GM12878 (cell line): ENCODE data around the gene FGF19. TPM values are rescaled to one million over a fixed set of nuclear protein-coding genes. Genes with fewer than 3 reads are reported as not detected.

Experiments
- ATAC-seq: fragments of 200-7000 bp; cut with Tn5 transposase; 3 replicates; pipeline ENCODE4 v1.9.1; 2020; ENCODE audit warnings: mild to moderate bottlenecking, moderate library complexity
- BruUV-seq: library from RNA; stranded (reverse); fragments of 400-500 nt; replicated peaks from 2 replicates; lab custom pipeline; 2021; lab: Mats Ljungman, UMichigan
- CTCF ChIA-PET: fragments of 300-600 bp; sonication (Branson Sonifier 250); formaldehyde crosslinking; extraction: SDS; loops from one replicate; lab custom pipeline; 2021; ENCODE audit warnings: inconsistent platforms; lab: Yijun Ruan, JAX
- POLR2A ChIA-PET: fragments of 350-600 bp; formaldehyde crosslinking; extraction: SDS; loops from one replicate; lab custom pipeline; 2021; ENCODE audit warnings: inconsistent platforms; lab: Charles Lee
- RAD21 ChIA-PET: fragments of 300-600 bp; sonication (Branson Sonifier 250); formaldehyde crosslinking; loops from one replicate; lab custom pipeline; 2023; ENCODE audit warnings: antibody characterized with exemption; ENCODE audit not compliant: unreplicated experiment; lab: Charles Lee
- SMC1A ChIA-PET: fragments of 300-600 bp; sonication (Branson Sonifier 250); formaldehyde crosslinking; loops from one replicate; lab custom pipeline; 2023; ENCODE audit not compliant: unreplicated experiment, uncharacterized antibody; lab: Charles Lee
- DNase-seq: peaks from one replicate; pipeline ENCODE4 v3.0.0-alpha.2; 2011; ENCODE audit warnings: low read depth, low spot score
- FAIRE-seq: peaks from 3 replicates; lab custom pipeline; 2011; peaks lifted over from hg19 to GRCh38; lab: Jason Lieb, UNC
- H2AFZ ChIP-seq: 2 replicates; pipeline ENCODE4 v1.6.0; 2011; ENCODE audit warnings: low read depth, low read length, control low read depth; ENCODE audit not compliant: control insufficient read depth
- H3K27ac ChIP-seq: 2 replicates; pipeline ENCODE4 v1.5.1; 2011; ENCODE audit warnings: control low read depth; ENCODE audit not compliant: control insufficient read depth, insufficient read depth
- H3K27me3 ChIP-seq, 2 experiments: replicated peaks in 1 of 2; 2 replicates each; pipeline versions ENCODE4 v1.6.0 to v1.6.1; 2011; ENCODE audit warnings: low read length in 1 of 2; ENCODE audit not compliant: control insufficient read depth in 2 of 2, insufficient read depth in 2 of 2
- H3K36me3 ChIP-seq, 2 experiments: 2 replicates each; pipeline ENCODE4 v1.5.1; 2011; ENCODE audit warnings: low read length in 1 of 2; ENCODE audit not compliant: control insufficient read depth in 2 of 2, insufficient read depth in 2 of 2
- H3K4me1 ChIP-seq: 2 replicates; pipeline ENCODE4 v1.6.1; 2011; ENCODE audit warnings: mild to moderate bottlenecking, low read length, moderate library complexity, mixed read lengths; ENCODE audit not compliant: control insufficient read depth, insufficient read depth
- H3K4me2 ChIP-seq: 2 replicates; pipeline ENCODE4 v1.6.0; 2011; ENCODE audit warnings: control low read depth; ENCODE audit not compliant: control insufficient read depth, insufficient read depth
- H3K4me3 ChIP-seq: fragments of 200-600 bp; sonication (generic); 2 replicates; pipeline ENCODE4 v1.5.1; 2016
- H3K79me2 ChIP-seq: 2 replicates; pipeline ENCODE4 v1.6.0; 2011; ENCODE audit warnings: low read length; ENCODE audit not compliant: control insufficient read depth, insufficient read depth
- H3K9ac ChIP-seq: 2 replicates; pipeline ENCODE4 v1.8.0; 2011; ENCODE audit warnings: low read length, control low read depth, mixed read lengths; ENCODE audit not compliant: control insufficient read depth, insufficient read depth
- H3K9me3 ChIP-seq: replicated peaks from 3 replicates; pipeline ENCODE4 v1.5.1; 2011; ENCODE audit warnings: mild to moderate bottlenecking, low read length; ENCODE audit not compliant: control insufficient read depth, insufficient read depth
- H4K20me1 ChIP-seq: 2 replicates; pipeline ENCODE4 v1.6.0; 2011; ENCODE audit not compliant: control insufficient read depth, insufficient read depth
- BHLHE40 ChIP-seq, 2 experiments: fragments of 450-650 bp in 1 of 2; IDR thresholded peaks; 2 replicates each; pipeline ENCODE4 v1.6.1; 2011 to 2017; ENCODE audit warnings: low read depth in 2 of 2, borderline replicate concordance in 1 of 2, improper control_type of control experiment in 1 of 2, low read length in 1 of 2, mild to moderate bottlenecking in 1 of 2
- ETV6 ChIP-seq, 2 experiments: fragments of 450-650 bp in 1 of 2; IDR thresholded peaks in 1 of 2; conservative IDR thresholded peaks in 1 of 2; 2 replicates each; pipeline ENCODE4 v1.6.1; 2014; ENCODE audit warnings: antibody characterized with exemption in 1 of 2, borderline replicate concordance in 1 of 2, low read depth in 1 of 2, mild to moderate bottlenecking in 1 of 2, moderate library complexity in 1 of 2
- NBN ChIP-seq: fragments of 450-650 bp; IDR thresholded peaks from 2 replicates; pipeline ENCODE4 v1.6.1; 2016
- NFXL1 ChIP-seq: fragments of 450-650 bp; IDR thresholded peaks from 2 replicates; pipeline ENCODE4 v1.6.1; 2017; ENCODE audit warnings: antibody characterized with exemption, mild to moderate bottlenecking, borderline replicate concordance
- NFYB ChIP-seq: IDR thresholded peaks from 2 replicates; pipeline ENCODE4 v1.6.1; 2011; ENCODE audit warnings: low read depth, mild to moderate bottlenecking, low read length, improper control_type of control experiment, moderate library complexity; ENCODE audit not compliant: insufficient read depth
- RFX5 ChIP-seq: IDR thresholded peaks from 2 replicates; pipeline ENCODE4 v1.6.1; 2011; ENCODE audit warnings: low read depth, low read length, improper control_type of control experiment
- SREBF1 ChIP-seq: IDR thresholded peaks from 2 replicates; pipeline ENCODE4 v1.6.1; 2012; ENCODE audit warnings: mild to moderate bottlenecking, low read length
- WRNIP1 ChIP-seq: IDR thresholded peaks from 2 replicates; pipeline ENCODE4 v1.6.1; 2011; ENCODE audit warnings: low read depth, low read length, improper control_type of control experiment, borderline replicate concordance
- WGBS: methylation state at CpG from one replicate; pipeline ENCODE4 v1.1.6; 2016; ENCODE audit warnings: low lambda C conversion rate; ENCODE audit not compliant: insufficient replicate concordance, insufficient coverage; ENCODE audit errors: missing lambda C conversion rate; 5-methylcytosine and 5-hydroxymethylcytosine counted together
- in situ Hi-C: fragments of 300-500 bp; cut with MboI; formaldehyde crosslinking; loops from 9 replicates; pipeline ENCODE4 v1.14.3; 2018; ENCODE audit warnings: mixed read lengths
- intact Hi-C: fragments of 100-400 bp; cut with micrococcal nuclease; formaldehyde crosslinking; loops from one replicate; pipeline ENCODE4 v1.14.2; 2022; ENCODE audit not compliant: unreplicated experiment
- polyA plus RNA-seq, 11 experiments: library from polyadenylated mRNA; depleted of rRNA in 4 of 11; unstranded in 6 of 11; stranded (reverse) in 5 of 11; fragments of >200 nt; fragmentation: Nextera tagmentation in 4 of 11; fragmentation: Illumina TruSeq in 1 of 11; extraction: Ambion mirVana in 4 of 11; extraction: Trizol in 1 of 11; gene quantifications; 1 replicate in 1 of 11; 2 replicates in 10 of 11; pipeline versions ENCODE4 v1.2.1 to v1.2.3, GENCODE V29; 2011 to 2016; ENCODE audit warnings: inconsistent platforms in 2 of 11, missing spikeins in 2 of 11, low read depth in 1 of 11
- total RNA-seq, 4 experiments: library from RNA; depleted of rRNA in 3 of 4; stranded (reverse); fragments of >200 nt in 3 of 4; fragmentation: Illumina TruSeq in 1 of 4; extraction: Trizol in 1 of 4; gene quantifications; 2 replicates each; pipeline versions ENCODE4 v1.2.1 to v1.2.3, GENCODE V29; 2013 to 2021
- TF ChIP-seq, protein P1 (sequence below): IDR thresholded peaks from 2 replicates; pipeline ENCODE4 v1.6.1; 2011; ENCODE audit warnings: low read depth, mild to moderate bottlenecking, low read length, moderate library complexity, borderline replicate concordance; ENCODE audit errors: extremely low read depth
- TF ChIP-seq, protein P2 (sequence below): fragments of 450-650 bp; formaldehyde crosslinking; IDR thresholded peaks from 2 replicates; pipeline ENCODE4 v1.5.0; 2022; ENCODE audit warnings: mild to moderate bottlenecking, missing genetic modification characterization

Gene FGF19
- total and polyA plus RNA-seq, 10 of the 15 experiments (the other 5 are each of a cell fraction or from before 2014, with no cell fraction given), result 0.08 TPM; not detected in 9

- H3K4me2 ChIP-seq, result no peak overlapping the region
- no peak overlapping the region for H3K4me3 ChIP-seq
- POLR2A ChIA-PET, result no interaction called here
- TF ChIP-seq NFYB, result no peak
- TF ChIP-seq NBN, result no peak
- TF ChIP-seq, protein P1, sequence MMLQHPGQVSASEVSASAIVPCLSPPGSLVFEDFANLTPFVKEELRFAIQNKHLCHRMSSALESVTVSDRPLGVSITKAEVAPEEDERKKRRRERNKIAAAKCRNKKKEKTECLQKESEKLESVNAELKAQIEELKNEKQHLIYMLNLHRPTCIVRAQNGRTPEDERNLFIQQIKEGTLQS, result no peak
- no peak for TF ChIP-seq NFXL1
- TF ChIP-seq ETV6 (conservative IDR thresholded peaks at IDR 0.05 in 1 of 2, IDR thresholded peaks at IDR 0.05 in 1 of 2; ENCODE audit: borderline replicate concordance in 1 of 2, low read depth in 1 of 2), result no peak
- TF ChIP-seq WRNIP1, result no peak
- no peak for TF ChIP-seq SREBF1
- no peak for TF ChIP-seq RFX5
- no peak for TF ChIP-seq BHLHE40 (IDR thresholded peaks at IDR 0.05; ENCODE audit: borderline replicate concordance in 1 of 2, low read depth in 2 of 2, low read length in 1 of 2)
- TF ChIP-seq, protein P2, sequence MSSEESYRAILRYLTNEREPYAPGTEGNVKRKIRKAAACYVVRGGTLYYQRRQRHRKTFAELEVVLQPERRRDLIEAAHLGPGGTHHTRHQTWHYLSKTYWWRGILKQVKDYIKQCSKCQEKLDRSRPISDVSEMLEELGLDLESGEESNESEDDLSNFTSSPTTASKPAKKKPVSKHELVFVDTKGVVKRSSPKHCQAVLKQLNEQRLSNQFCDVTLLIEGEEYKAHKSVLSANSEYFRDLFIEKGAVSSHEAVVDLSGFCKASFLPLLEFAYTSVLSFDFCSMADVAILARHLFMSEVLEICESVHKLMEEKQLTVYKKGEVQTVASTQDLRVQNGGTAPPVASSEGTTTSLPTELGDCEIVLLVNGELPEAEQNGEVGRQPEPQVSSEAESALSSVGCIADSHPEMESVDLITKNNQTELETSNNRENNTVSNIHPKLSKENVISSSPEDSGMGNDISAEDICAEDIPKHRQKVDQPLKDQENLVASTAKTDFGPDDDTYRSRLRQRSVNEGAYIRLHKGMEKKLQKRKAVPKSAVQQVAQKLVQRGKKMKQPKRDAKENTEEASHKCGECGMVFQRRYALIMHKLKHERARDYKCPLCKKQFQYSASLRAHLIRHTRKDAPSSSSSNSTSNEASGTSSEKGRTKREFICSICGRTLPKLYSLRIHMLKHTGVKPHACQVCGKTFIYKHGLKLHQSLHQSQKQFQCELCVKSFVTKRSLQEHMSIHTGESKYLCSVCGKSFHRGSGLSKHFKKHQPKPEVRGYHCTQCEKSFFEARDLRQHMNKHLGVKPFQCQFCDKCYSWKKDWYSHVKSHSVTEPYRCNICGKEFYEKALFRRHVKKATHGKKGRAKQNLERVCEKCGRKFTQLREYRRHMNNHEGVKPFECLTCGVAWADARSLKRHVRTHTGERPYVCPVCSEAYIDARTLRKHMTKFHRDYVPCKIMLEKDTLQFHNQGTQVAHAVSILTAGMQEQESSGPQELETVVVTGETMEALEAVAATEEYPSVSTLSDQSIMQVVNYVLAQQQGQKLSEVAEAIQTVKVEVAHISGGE (CRISPR knock-in tag), result no peak
- SMC1A ChIA-PET, result interaction anchor here (1.0 kb wide), 1 partner anchor 84 kb away, joined by 3 read pairs; no protein-coding TSS in a partner anchor
- no peaks in the 10 kb centered on the region for H3K4me1 ChIP-seq
- CTCF ChIA-PET, result no interaction called here
- in situ Hi-C loops (no loop called here), intact Hi-C loops (no loop called here)
- H3K9me3 ChIP-seq, result no peaks in the 10 kb centered on the region
- 0 out of 2 replicates have a peak, but pooled peaks cover 2% of the 10 kb centered on the region for H4K20me1 ChIP-seq
- no TSS peak for BruUV-seq
- RAD21 ChIA-PET, result no interaction called here
- no peak for DNase-seq
- no peak overlapping the region for H3K9ac ChIP-seq
- H3K79me2 ChIP-seq, result no peaks in the 10 kb centered on the region
- H3K27me3 ChIP-seq, result peaks cover 0 to 7% of the 10 kb centered on the region in 2 experiments; a peak in 3 of 4 replicates
- H2AFZ ChIP-seq, result no peak overlapping the region
- WGBS, result 0% methylated on average over 5 of the region's 6 CpGs
- H3K36me3 ChIP-seq, result no peaks in the 10 kb centered on the region
- no peak for FAIRE-seq
- no peak for ATAC-seq
- H3K27ac ChIP-seq, result no peak overlapping the region
Measured at GRCh38 chr11:69716891-69717747, 13.3 kb upstream of the FGF19 start.
